ENCODE results near the gene ZBTB40.

Gene ZBTB40

DNA sequence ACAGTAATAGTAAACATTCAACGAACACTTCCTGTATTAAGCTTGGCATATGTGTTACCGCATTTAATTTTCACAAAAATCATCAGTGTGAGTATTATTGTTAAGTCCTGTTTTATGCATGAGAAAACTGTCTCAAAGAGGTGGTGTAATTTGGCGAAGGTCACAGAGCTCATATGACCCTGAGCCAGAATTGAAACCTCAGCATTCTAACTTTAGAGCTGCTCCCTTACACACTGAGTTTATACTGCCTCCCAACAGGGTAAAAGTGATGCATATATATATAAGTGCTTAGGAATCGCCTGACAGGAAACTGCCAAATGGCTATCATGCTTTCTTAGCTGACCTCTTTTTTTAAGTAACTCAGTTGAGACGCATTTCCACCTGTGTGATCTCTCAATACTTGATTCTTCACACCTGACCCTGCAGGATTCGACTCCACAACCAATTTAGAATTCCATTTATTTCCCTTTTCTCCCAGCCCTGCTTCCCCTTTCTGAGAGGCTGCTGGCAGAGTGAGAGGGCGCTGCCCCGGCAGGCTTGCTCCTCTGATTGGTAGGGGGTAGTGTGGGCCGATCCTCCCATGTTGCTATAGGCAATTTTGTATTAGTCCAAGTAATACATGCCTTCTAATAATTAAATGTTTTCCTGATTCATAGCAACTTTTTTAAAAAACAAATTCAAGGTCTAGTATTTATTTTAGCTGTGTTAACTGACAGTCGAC, 40.5 kb downstream of the ZBTB40 start:
- H3K27ac ChIP-seq, result no peak overlapping the region
- TF ChIP-seq, protein P1, sequence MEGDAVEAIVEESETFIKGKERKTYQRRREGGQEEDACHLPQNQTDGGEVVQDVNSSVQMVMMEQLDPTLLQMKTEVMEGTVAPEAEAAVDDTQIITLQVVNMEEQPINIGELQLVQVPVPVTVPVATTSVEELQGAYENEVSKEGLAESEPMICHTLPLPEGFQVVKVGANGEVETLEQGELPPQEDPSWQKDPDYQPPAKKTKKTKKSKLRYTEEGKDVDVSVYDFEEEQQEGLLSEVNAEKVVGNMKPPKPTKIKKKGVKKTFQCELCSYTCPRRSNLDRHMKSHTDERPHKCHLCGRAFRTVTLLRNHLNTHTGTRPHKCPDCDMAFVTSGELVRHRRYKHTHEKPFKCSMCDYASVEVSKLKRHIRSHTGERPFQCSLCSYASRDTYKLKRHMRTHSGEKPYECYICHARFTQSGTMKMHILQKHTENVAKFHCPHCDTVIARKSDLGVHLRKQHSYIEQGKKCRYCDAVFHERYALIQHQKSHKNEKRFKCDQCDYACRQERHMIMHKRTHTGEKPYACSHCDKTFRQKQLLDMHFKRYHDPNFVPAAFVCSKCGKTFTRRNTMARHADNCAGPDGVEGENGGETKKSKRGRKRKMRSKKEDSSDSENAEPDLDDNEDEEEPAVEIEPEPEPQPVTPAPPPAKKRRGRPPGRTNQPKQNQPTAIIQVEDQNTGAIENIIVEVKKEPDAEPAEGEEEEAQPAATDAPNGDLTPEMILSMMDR (conservative IDR thresholded peaks at IDR 0.05; ENCODE audit: low read depth), result no peak
- ChIA-PET POLR2A (ENCODE audit: low non-redundant PET) (no interaction called here), CTCF (no interaction called here)
- DNase-seq (ENCODE audit: low spot score), result no peak

DNA sequence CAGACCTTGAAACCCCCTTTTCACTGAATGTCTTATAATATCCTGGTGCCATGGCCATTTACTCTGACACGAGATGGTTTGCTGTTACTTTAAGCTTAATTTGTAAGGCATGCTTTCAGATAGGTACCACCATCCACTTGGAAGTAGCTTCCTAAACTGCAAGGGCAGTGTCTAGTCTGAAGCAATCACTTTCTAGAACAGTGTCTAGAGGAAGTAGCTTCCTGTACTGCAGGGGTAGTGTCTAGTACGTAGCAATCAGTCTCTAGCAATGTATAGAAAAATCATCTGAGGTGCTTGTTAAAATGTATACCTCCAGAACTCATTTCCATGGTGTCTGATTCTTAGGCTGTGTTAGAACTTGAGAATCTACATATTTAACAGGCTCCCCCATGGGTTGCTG, 42.5 kb downstream of the ZBTB40 start:
- no peak for DNase-seq (ENCODE audit: low spot score)
- POLR2A ChIA-PET (ENCODE audit: low non-redundant PET), result no interaction called here
- no peak overlapping the region for H3K27ac ChIP-seq
- CTCF ChIA-PET, result no interaction called here
- TF ChIP-seq, protein P1 (conservative IDR thresholded peaks at IDR 0.05; ENCODE audit: low read depth), result no peak

DNA sequence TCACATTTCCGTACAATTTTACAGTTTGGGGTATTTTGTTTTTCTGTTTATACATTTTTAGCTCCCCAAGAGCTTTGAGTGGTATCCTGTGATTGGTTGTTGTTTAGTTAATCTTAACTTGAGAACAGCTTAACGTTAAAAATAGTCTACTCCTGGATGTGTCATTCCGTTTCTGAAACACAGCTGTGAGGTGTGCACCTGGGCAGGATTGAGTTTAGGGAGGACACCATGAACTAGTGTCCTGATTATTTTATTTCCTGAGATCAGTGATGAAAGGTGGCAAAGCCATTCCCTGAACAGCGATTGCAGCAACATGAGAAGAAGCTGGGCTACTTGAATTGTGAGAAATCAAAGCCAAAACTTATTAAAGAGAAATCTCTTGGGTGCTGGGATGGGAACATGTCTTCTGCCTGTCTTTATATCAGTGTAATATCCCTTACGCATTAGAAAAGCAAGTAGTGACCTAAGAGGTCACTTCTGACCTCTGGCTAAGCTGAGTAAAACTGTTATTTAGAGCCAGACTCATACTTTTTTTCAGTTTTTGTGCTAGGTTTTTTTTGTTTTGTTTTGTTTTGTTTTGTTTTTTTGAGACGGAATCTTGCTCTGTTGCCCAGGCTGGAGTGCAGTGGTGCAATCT, 43.4 kb downstream of the ZBTB40 start:
- TF ChIP-seq, protein P1 (conservative IDR thresholded peaks at IDR 0.05; ENCODE audit: low read depth), result no peak
- H3K27ac ChIP-seq, result no peak overlapping the region
- ChIA-PET CTCF (interaction anchor here (0.6 kb wide), 2 partner anchors 147 to 258 kb away, joined by 3 read pairs; no protein-coding TSS in a partner anchor), POLR2A (ENCODE audit: low non-redundant PET) (no interaction called here)
- no peak for DNase-seq (ENCODE audit: low spot score)

DNA sequence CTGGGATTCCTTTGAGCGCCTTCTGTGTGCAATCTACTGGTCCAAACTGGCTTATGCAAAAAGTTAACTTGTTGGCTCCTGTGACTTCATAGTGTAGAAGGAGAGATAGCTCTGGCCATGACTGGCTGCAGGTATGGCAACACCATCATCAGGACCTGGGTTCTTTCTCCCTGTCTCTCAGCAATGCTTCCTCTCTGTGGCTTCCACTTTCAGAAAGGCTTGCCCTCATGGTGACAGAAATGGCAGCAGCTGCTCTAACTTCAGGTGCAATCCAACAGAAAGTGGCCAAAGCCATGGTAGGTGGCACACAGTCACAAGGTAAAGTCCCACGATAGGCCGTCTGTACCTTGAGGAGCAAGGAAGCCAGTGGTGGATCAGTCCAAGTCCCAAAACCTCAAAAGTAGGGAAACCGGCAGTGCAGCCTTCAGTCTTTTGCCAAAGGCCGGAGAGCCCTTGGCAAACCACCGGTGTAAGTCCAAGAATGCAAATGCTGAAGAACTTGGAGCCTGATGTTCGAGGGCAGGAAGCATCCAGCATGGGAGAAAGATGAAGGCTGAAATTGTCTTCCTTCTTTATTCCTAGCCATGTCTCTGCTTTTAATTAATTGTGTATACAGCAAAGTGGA, 45.0 kb downstream of the ZBTB40 start:
- ChIA-PET CTCF (interaction anchor here (0.7 kb wide), 1 partner anchor 8 kb away, joined by 3 read pairs; no protein-coding TSS in a partner anchor), POLR2A (ENCODE audit: low non-redundant PET) (no interaction called here)
- DNase-seq (ENCODE audit: low spot score), result no peak
- H3K27ac ChIP-seq, result no peak overlapping the region
- TF ChIP-seq, protein P1 (conservative IDR thresholded peaks at IDR 0.05; ENCODE audit: low read depth), result no peak

DNA sequence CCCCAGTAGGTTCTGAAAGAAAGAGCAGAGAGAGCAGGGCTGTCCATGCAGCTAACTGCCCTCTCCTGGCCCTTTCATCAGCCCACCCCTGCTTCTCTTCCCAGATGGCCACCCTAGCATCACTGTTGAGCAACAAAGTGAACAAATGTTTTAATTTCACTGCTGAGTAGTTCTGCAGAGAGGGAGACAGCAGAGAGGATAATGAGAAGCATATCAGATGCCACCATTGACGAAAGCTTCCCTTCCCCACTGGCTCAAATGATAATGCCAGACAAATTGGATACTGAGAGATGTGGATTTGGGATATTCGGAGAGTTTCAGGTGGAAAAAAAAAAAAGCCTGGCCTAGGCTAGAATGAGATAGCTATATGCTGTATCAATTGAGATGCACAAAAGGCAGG, 46.8 kb downstream of the ZBTB40 start:
- no peak for DNase-seq (ENCODE audit: low spot score)
- POLR2A ChIA-PET (ENCODE audit: low non-redundant PET), result no interaction called here
- H3K27ac ChIP-seq, result no peak overlapping the region
- TF ChIP-seq, protein P1 (conservative IDR thresholded peaks at IDR 0.05; ENCODE audit: low read depth), result no peak
- CTCF ChIA-PET, result interaction anchor here (0.6 kb wide), 1 partner anchor 277 kb away, joined by 3 read pairs; no protein-coding TSS in a partner anchor

DNA sequence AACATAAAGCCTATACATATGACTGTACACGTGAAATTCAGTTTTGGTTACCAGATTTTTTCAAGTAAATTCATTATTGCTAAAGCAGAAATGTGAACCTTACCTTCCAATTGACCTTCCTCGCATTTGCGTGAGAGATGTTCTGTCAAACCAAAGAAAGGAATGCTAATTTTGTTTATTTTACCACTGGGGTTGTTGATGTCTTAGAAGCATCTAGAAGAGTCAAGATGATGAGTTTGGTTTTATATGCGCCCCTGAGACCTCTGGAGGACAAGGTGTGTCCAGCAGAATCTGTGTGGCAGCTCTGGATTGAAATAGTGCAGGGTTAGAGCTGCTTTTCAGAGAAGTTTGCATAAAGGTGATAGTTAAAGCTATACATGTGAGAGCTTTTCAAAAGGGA, 48.4 kb downstream of the ZBTB40 start:
- H3K27ac ChIP-seq, result no peak overlapping the region
- ChIA-PET CTCF (no interaction called here), POLR2A (ENCODE audit: low non-redundant PET) (no interaction called here)
- TF ChIP-seq, protein P1 (conservative IDR thresholded peaks at IDR 0.05; ENCODE audit: low read depth), result no peak
- DNase-seq (ENCODE audit: low spot score), result no peak
